Neuronal stem cell (in vitro differentiated cells): ENCODE data around the gene NEK10.

Source experiments
- DNase-seq: peaks from one replicate; pipeline ENCODE4 v3.0.0-alpha.2; 2013; ENCODE audit warnings: low spot score
- H2AFZ ChIP-seq: one replicate; pipeline ENCODE4 v1.6.1; 2013; ENCODE audit warnings: mild to moderate bottlenecking, low read length, inconsistent platforms
- H2AK5ac ChIP-seq: 2 replicates; pipeline ENCODE4 v1.6.1; 2013; ENCODE audit warnings: low read depth, mild to moderate bottlenecking, inconsistent platforms, low read length, moderate library complexity, mixed read lengths
- H2BK120ac ChIP-seq: 2 replicates; pipeline ENCODE4 v1.6.1; 2013; ENCODE audit warnings: low read depth, mild to moderate bottlenecking, inconsistent platforms, low read length, moderate library complexity, mixed read lengths
- H2BK12ac ChIP-seq: one replicate; pipeline ENCODE4 v1.6.1; 2013; ENCODE audit warnings: low read length, inconsistent platforms
- H2BK15ac ChIP-seq: 2 replicates; pipeline ENCODE4 v1.6.1; 2013; ENCODE audit warnings: mild to moderate bottlenecking, low read length, inconsistent platforms, mixed read lengths
- H2BK5ac ChIP-seq: one replicate; pipeline ENCODE4 v1.6.1; 2013; ENCODE audit warnings: inconsistent platforms, mild to moderate bottlenecking, low read length, moderate library complexity
- H3K14ac ChIP-seq: one replicate; pipeline ENCODE4 v1.6.1; 2013; ENCODE audit warnings: low read length, inconsistent platforms
- H3K18ac ChIP-seq: 2 replicates; pipeline ENCODE4 v1.6.1; 2013; ENCODE audit warnings: low read length, inconsistent platforms
- H3K23ac ChIP-seq: 2 replicates; pipeline ENCODE4 v1.6.1; 2013; ENCODE audit warnings: low read depth, mild to moderate bottlenecking, mixed read lengths, low read length, inconsistent platforms; ENCODE audit not compliant: poor library complexity
- H3K27ac ChIP-seq: replicated peaks from 3 replicates; pipeline ENCODE4 v1.5.1; 2013; ENCODE audit warnings: low read length, inconsistent platforms
- H3K27me3 ChIP-seq, 3 experiments: 2 replicates each; pipeline ENCODE4 v1.6.1; 2013; ENCODE audit warnings: low read length in 3 of 3, mild to moderate bottlenecking in 2 of 3, inconsistent platforms in 1 of 3, low read depth in 1 of 3, mixed read lengths in 1 of 3, moderate library complexity in 1 of 3; ENCODE audit not compliant: control insufficient read depth in 3 of 3, insufficient read depth in 3 of 3
- H3K36me3 ChIP-seq, 2 donors: replicated peaks in 1 of 2; 2 replicates each; pipeline ENCODE4 v1.6.1; 2013; ENCODE audit warnings: low read length in 2 of 2; ENCODE audit not compliant: control insufficient read depth in 2 of 2, insufficient read depth in 2 of 2
- H3K4ac ChIP-seq: 2 replicates; pipeline ENCODE4 v1.6.1; 2013; ENCODE audit warnings: inconsistent platforms, mild to moderate bottlenecking, low read length, moderate library complexity
- H3K4me1 ChIP-seq, 2 donors: 1 replicate in 1 of 2; 2 replicates in 1 of 2; pipeline ENCODE4 v1.6.1; 2013; ENCODE audit warnings: low read length in 2 of 2, low read depth in 1 of 2; ENCODE audit not compliant: control insufficient read depth in 2 of 2, insufficient read depth in 1 of 2
- H3K4me2 ChIP-seq: one replicate; pipeline ENCODE4 v1.6.1; 2013; ENCODE audit warnings: mild to moderate bottlenecking, low read length, inconsistent platforms; ENCODE audit not compliant: insufficient read depth, poor library complexity, severe bottlenecking
- H3K4me3 ChIP-seq, 2 donors: 2 replicates each; pipeline ENCODE4 v1.5.1; 2013; ENCODE audit warnings: low read length in 2 of 2, mild to moderate bottlenecking in 2 of 2, inconsistent platforms in 1 of 2, moderate library complexity in 1 of 2
- H3K79me1 ChIP-seq: one replicate; pipeline ENCODE4 v1.6.1; 2013; ENCODE audit warnings: low read depth, mild to moderate bottlenecking, inconsistent platforms, low read length, moderate library complexity
- H3K9ac ChIP-seq: one replicate; pipeline ENCODE4 v1.6.1; 2013; ENCODE audit warnings: mild to moderate bottlenecking, low read depth, low read length, inconsistent platforms; ENCODE audit not compliant: poor library complexity
- H3K9me3 ChIP-seq, 2 donors: replicated peaks in 1 of 2; 2 replicates each; pipeline versions ENCODE3 to v1.6.1; 2013; ENCODE audit warnings: low read length in 2 of 2, mild to moderate bottlenecking in 2 of 2, inconsistent platforms in 1 of 2, low read depth in 1 of 2, mixed read lengths in 1 of 2, moderate library complexity in 1 of 2; ENCODE audit not compliant: control insufficient read depth in 2 of 2, insufficient read depth in 1 of 2
- H4K8ac ChIP-seq: one replicate; pipeline ENCODE4 v1.6.1; 2013; ENCODE audit warnings: low read depth, mild to moderate bottlenecking, inconsistent platforms, low read length, moderate library complexity
- H4K91ac ChIP-seq: one replicate; pipeline ENCODE4 v1.6.1; 2013; ENCODE audit warnings: low read length, low read depth, mild to moderate bottlenecking, inconsistent platforms; ENCODE audit not compliant: poor library complexity
- WGBS, 2 donors: extraction: QIAGEN DNeasy Blood & Tissue Kit; methylation state at CpG; one replicate each; pipeline ENCODE4 v1.1.7; 2013; ENCODE audit warnings: missing lambda C conversion rate in 2 of 2, mixed read lengths in 1 of 2; ENCODE audit not compliant: insufficient read length in 2 of 2, insufficient replicate concordance in 1 of 2; ENCODE audit errors: extremely low coverage in 2 of 2; 5-methylcytosine and 5-hydroxymethylcytosine counted together

The NEK10 gene

GRCh38 chr3:27171113-27171512, 198.1 kb downstream of the NEK10 start:
- Histone ChIP-seq H3K4me1 (peaks cover 0 to 2% of the 10 kb centered on the region in 2 donors), H4K91ac (no peak overlapping the region), H2AFZ (no peak overlapping the region), H3K27ac (no peak overlapping the region), H2BK5ac (no peak overlapping the region), H3K79me1 (no peaks in the 10 kb centered on the region), H2AK5ac (no peak overlapping the region), H2BK120ac (no peak overlapping the region), H3K9ac (no peak overlapping the region), H3K18ac (no peak overlapping the region), H3K27me3 (no peaks in the 10 kb centered on the region), H3K23ac (no peak overlapping the region), H3K14ac (no peak overlapping the region), H2BK15ac (no peak overlapping the region), H3K4ac (no peak overlapping the region), H3K9me3 (no peaks in the 10 kb centered on the region), H3K4me2 (no peak overlapping the region), H4K8ac (no peak overlapping the region), H3K4me3 (no peak overlapping the region), H3K36me3 (no peaks in the 10 kb centered on the region), H2BK12ac (no peak overlapping the region)
- DNase-seq: no peak
- no CpG with 5 or more reads among the region's 2 CpGs for WGBS, 2 donors

- Histone ChIP-seq H3K18ac (no peak overlapping the region), H2AFZ (no peak overlapping the region), H3K27me3 (peaks cover 0 to 2% (median 0%) of the 10 kb centered on the region in 3 experiments), H3K9ac (no peak overlapping the region), H3K4me1 (peaks cover 0 to 2% of the 10 kb centered on the region in 2 donors), H4K91ac (no peak overlapping the region), H3K36me3 (no peaks in the 10 kb centered on the region), H3K4me2 (no peak overlapping the region), H3K14ac (no peak overlapping the region), H3K4ac (no peak overlapping the region), H2BK5ac (no peak overlapping the region), H2BK12ac (no peak overlapping the region), H2BK15ac (no peak overlapping the region), H4K8ac (no peak overlapping the region), H2BK120ac (no peak overlapping the region), H2AK5ac (no peak overlapping the region), H3K27ac (no peak overlapping the region), H3K23ac (no peak overlapping the region), H3K9me3 (no peaks in the 10 kb centered on the region), H3K79me1 (no peaks in the 10 kb centered on the region), H3K4me3 (no peak overlapping the region)
- no CpG with 5 or more reads among the region's 3 CpGs for WGBS, 2 donors
- DNase-seq: no peak
Observed at GRCh38 chr3:27166888-27167287, 202.3 kb downstream of the NEK10 start.

- no peak overlapping the region for H3K4me2 ChIP-seq
- H4K91ac ChIP-seq: no peak overlapping the region
- H3K18ac ChIP-seq: no peak overlapping the region
- no CpG with 5 or more reads among the region's 2 CpGs for WGBS, 2 donors
- H2BK120ac ChIP-seq: no peak overlapping the region
- H4K8ac ChIP-seq: no peak overlapping the region
- no peaks in the 10 kb centered on the region for H3K36me3 ChIP-seq
- DNase-seq: no peak
- no peak overlapping the region for H2BK5ac ChIP-seq
- H3K9me3 ChIP-seq: no peaks in the 10 kb centered on the region
- peaks cover 0 to 2% of the 10 kb centered on the region in 2 donors for H3K4me1 ChIP-seq
- no peak overlapping the region for H3K27ac ChIP-seq
- H3K79me1 ChIP-seq: no peaks in the 10 kb centered on the region
- H2AFZ ChIP-seq: peak overlapping the region; percentile 6
- H2BK15ac ChIP-seq: no peak overlapping the region
- H2AK5ac ChIP-seq: no peak overlapping the region
- H3K23ac ChIP-seq: no peak overlapping the region
- H3K9ac ChIP-seq: no peak overlapping the region
- no peak overlapping the region for H3K14ac ChIP-seq
- no peak overlapping the region for H2BK12ac ChIP-seq
- no peak overlapping the region for H3K4ac ChIP-seq
- H3K27me3 ChIP-seq: peaks cover 0 to 2% (median 0%) of the 10 kb centered on the region in 3 experiments
- H3K4me3 ChIP-seq: no peak overlapping the region
Observed at GRCh38 chr3:27165321-27165721, 203.9 kb downstream of the NEK10 start.

- H2BK120ac ChIP-seq: no peak overlapping the region
- H3K14ac ChIP-seq: no peak overlapping the region
- no peak overlapping the region for H4K91ac ChIP-seq
- no peak overlapping the region for H3K9ac ChIP-seq
- no peaks in the 10 kb centered on the region for H3K9me3 ChIP-seq
- H3K27me3 ChIP-seq: peaks cover 0 to 2% (median 0%) of the 10 kb centered on the region in 3 experiments
- no peak overlapping the region for H3K4me3 ChIP-seq
- H3K23ac ChIP-seq: no peak overlapping the region
- no peak overlapping the region for H3K4ac ChIP-seq
- no peak overlapping the region for H2BK12ac ChIP-seq
- H2AFZ ChIP-seq: no peak overlapping the region
- H3K27ac ChIP-seq: no peak overlapping the region
- no peak overlapping the region for H2AK5ac ChIP-seq
- H3K36me3 ChIP-seq: no peaks in the 10 kb centered on the region
- no peak for DNase-seq
- no CpG with 5 or more reads among the region's 2 CpGs for WGBS, 2 donors
- no peak overlapping the region for H2BK5ac ChIP-seq
- H3K4me2 ChIP-seq: no peak overlapping the region
- H2BK15ac ChIP-seq: no peak overlapping the region
- no peaks in the 10 kb centered on the region for H3K4me1 ChIP-seq
- H3K79me1 ChIP-seq: no peaks in the 10 kb centered on the region
- H3K18ac ChIP-seq: no peak overlapping the region
- H4K8ac ChIP-seq: no peak overlapping the region
Observed at GRCh38 chr3:27160779-27161287, 208.3 kb downstream of the NEK10 start.
